ENCODE data around the gene SLC27A5. TPM values are rescaled to one million over a fixed set of nuclear protein-coding genes. Genes with fewer than 3 reads are reported as not detected.
A peak's percentile ranks its signal among the peaks of the same experiment; 100 is the strongest.

SLC27A5 gene
- total and polyA plus RNA-seq, 9 of the 15 experiments (the other 6 are each of a cell fraction or from before 2014, with no cell fraction given), result 42.2 to 318 (median 64.7) TPM

GRCh38 chr19:58499021-58499927, 12.5 kb downstream of the SLC27A5 start (continued):
- TF ChIP-seq RBBP5 (IDR thresholded peaks at IDR 0.05; ENCODE audit: borderline replicate concordance, insufficient read depth, low read length, poor library complexity, severe bottlenecking) (peak; percentile 72), ZNF12 (CRISPR knock-in tag; IDR thresholded peaks at IDR 0.05) (peak; percentile 23; the same call in 1 of the 2 replicates), BCOR (IDR thresholded peaks at IDR 0.05) (peak; percentile 61; the same call in 1 of the 2 replicates), DDX20 (tag; IDR thresholded peaks at IDR 0.05; ENCODE audit: low read depth) (no peak), CREB3L1 (IDR thresholded peaks at IDR 0.05; ENCODE audit: borderline replicate concordance, low read depth) (peak; percentile 75), XRCC5 (IDR thresholded peaks at IDR 0.05; ENCODE audit: low read depth, low read length) (peak; percentile 98), FOXP4 (CRISPR knock-in tag; IDR thresholded peaks at IDR 0.05; ENCODE audit: borderline replicate concordance) (peak; percentile 49; the same call in 1 of the 2 replicates), IFI16 (CRISPR knock-in tag; IDR thresholded peaks at IDR 0.05) (no peak), SAP30 (IDR thresholded peaks at IDR 0.05; ENCODE audit: borderline replicate concordance, insufficient read depth, low read depth, low read length, poor library complexity, severe bottlenecking) (no peak), HDAC8 (tag; IDR thresholded peaks at IDR 0.05) (peak; percentile 20; the same call in 1 of the 2 replicates), SIN3A (IDR thresholded peaks at IDR 0.05; ENCODE audit: borderline replicate concordance in 2 of 2, control insufficient read depth in 1 of 2, low read depth in 2 of 2, low read length in 2 of 2) (peak; percentile 83 to 94; a peak in 3 of 4 replicates), TBL1XR1 (IDR thresholded peaks at IDR 0.05; ENCODE audit: low read length in 2 of 2) (peak in 1 of 2 experiments; percentile 70; a peak in 1 of 4 replicates), ZNF140 (CRISPR knock-in tag; IDR thresholded peaks at IDR 0.05) (no peak), NCOA1 (IDR thresholded peaks at IDR 0.05; ENCODE audit: low read depth) (peak; percentile 99), HNRNPL (IDR thresholded peaks at IDR 0.05; ENCODE audit: low read depth, low read length) (no peak), ZNF274 (IDR thresholded peaks at IDR 0.05; ENCODE audit: borderline replicate concordance, low read depth, low read length) (no peak), SNRNP70 (optimal IDR thresholded peaks at IDR 0.05; ENCODE audit: low read depth, low read length) (no peak), HSF4 (CRISPR knock-in tag; IDR thresholded peaks at IDR 0.05; ENCODE audit: borderline replicate concordance) (no peak)
- TF ChIP-seq, protein P1, sequence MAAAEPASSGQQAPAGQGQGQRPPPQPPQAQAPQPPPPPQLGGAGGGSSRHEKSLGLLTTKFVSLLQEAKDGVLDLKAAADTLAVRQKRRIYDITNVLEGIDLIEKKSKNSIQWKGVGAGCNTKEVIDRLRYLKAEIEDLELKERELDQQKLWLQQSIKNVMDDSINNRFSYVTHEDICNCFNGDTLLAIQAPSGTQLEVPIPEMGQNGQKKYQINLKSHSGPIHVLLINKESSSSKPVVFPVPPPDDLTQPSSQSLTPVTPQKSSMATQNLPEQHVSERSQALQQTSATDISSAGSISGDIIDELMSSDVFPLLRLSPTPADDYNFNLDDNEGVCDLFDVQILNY (CRISPR knock-in tag; IDR thresholded peaks at IDR 0.05), result no peak
- TF ChIP-seq, protein P2, sequence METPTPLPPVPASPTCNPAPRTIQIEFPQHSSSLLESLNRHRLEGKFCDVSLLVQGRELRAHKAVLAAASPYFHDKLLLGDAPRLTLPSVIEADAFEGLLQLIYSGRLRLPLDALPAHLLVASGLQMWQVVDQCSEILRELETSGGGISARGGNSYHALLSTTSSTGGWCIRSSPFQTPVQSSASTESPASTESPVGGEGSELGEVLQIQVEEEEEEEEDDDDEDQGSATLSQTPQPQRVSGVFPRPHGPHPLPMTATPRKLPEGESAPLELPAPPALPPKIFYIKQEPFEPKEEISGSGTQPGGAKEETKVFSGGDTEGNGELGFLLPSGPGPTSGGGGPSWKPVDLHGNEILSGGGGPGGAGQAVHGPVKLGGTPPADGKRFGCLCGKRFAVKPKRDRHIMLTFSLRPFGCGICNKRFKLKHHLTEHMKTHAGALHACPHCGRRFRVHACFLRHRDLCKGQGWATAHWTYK (CRISPR knock-in tag; IDR thresholded peaks at IDR 0.05), result peak; percentile 68; the same call in 1 of the 2 replicates

All from K562 (cell line).